SU-DHL-6 (cell line): ENCODE measurements around the gene NXT1.

ENCODE experiments used
- CTCF ChIP-seq: fragments of 200-600 bp; sonication (generic); IDR thresholded peaks from one replicate; pipeline ENCODE4 v1.5.1; 2017; ENCODE audit warnings: antibody characterized with exemption, mild to moderate bottlenecking, low read length, moderate library complexity; ENCODE audit not compliant: insufficient read depth, poor library complexity, severe bottlenecking
- EZH2phosphoT487 ChIP-seq: fragments of 200-600 bp; sonication (generic), shearing (Covaris generic); conservative IDR thresholded peaks from 2 replicates; pipeline ENCODE4 v1.6.1; 2018; ENCODE audit warnings: mild to moderate bottlenecking, antibody characterized with exemption, low read length, moderate library complexity, mixed read lengths

GRCh38 chr20:23386304-23387117 lies 35.9 kb downstream of the NXT1 start:
- TF ChIP-seq CTCF (no peak), EZH2phosphoT487 (no peak)
